ENCODE results near the gene CYP46A1. TPM values are rescaled to one million over a fixed set of nuclear protein-coding genes. Genes with fewer than 3 reads are reported as not detected.

Gene CYP46A1
- total and polyA plus RNA-seq, 12 donors = 0.67 to 5.9 (median 2.1) TPM

GRCh38 chr14:99729991-99730875 lies 46.1 kb downstream of the CYP46A1 start:
- intact Hi-C loops (cut with DNase I) = loop anchor here (2.0 to 5.0 kb wide), 3 partner anchors 62 to 157 kb away; partner anchors contain the start of gene EML1 (in 2 of the 2)
- WGBS, 4 donors = 1 to 5% (median 4%) methylated on average over 15 to 75 of the region's 75 CpGs
- no peaks in the 10 kb centered on the region for H3K36me3 ChIP-seq (replicated peaks in 1 of 2)
- peaks cover 22 to 30% of the 10 kb centered on the region in 2 donors for H3K4me1 ChIP-seq (replicated peaks in 1 of 2)
- DNase-seq = peak in 6 of 7 donors; percentile 70 to 82 (median 78)
- H3K27ac ChIP-seq = peak overlapping the region in 1 of 5 donors; percentile 63
- no peaks in the 10 kb centered on the region for H3K9me3 ChIP-seq (replicated peaks in 1 of 3)
- peak overlapping the region in 1 of 4 donors; percentile 75 for H3K4me3 ChIP-seq
- peaks cover 7% of the 10 kb centered on the region for H3K27me3 ChIP-seq
- TF ChIP-seq POLR2A (IDR thresholded peaks at IDR 0.05) = no peak
- TF ChIP-seq, protein P1, sequence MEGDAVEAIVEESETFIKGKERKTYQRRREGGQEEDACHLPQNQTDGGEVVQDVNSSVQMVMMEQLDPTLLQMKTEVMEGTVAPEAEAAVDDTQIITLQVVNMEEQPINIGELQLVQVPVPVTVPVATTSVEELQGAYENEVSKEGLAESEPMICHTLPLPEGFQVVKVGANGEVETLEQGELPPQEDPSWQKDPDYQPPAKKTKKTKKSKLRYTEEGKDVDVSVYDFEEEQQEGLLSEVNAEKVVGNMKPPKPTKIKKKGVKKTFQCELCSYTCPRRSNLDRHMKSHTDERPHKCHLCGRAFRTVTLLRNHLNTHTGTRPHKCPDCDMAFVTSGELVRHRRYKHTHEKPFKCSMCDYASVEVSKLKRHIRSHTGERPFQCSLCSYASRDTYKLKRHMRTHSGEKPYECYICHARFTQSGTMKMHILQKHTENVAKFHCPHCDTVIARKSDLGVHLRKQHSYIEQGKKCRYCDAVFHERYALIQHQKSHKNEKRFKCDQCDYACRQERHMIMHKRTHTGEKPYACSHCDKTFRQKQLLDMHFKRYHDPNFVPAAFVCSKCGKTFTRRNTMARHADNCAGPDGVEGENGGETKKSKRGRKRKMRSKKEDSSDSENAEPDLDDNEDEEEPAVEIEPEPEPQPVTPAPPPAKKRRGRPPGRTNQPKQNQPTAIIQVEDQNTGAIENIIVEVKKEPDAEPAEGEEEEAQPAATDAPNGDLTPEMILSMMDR (IDR thresholded peaks at IDR 0.05) = peak; percentile 40 to 96 (median 76)

- Histone ChIP-seq H3K27me3 (peaks cover 7% of the 10 kb centered on the region), H3K4me1 (replicated peaks in 1 of 2) (peaks cover 22 to 30% of the 10 kb centered on the region in 2 donors), H3K9me3 (replicated peaks in 1 of 3) (no peaks in the 10 kb centered on the region), H3K27ac (peak overlapping the region in 3 of 5 donors; percentile 41 to 72 (median 54)), H3K36me3 (replicated peaks in 1 of 2) (no peaks in the 10 kb centered on the region), H3K4me3 (no peak overlapping the region)
- TF ChIP-seq, protein P1 (IDR thresholded peaks at IDR 0.05) = no peak
- no peak for TF ChIP-seq POLR2A (IDR thresholded peaks at IDR 0.05)
- intact Hi-C loops (cut with DNase I) = loop anchor here (5.0 kb wide), 1 partner anchor 61 kb away; the partner anchor contains the start of gene EML1 (in 2 of the 2)
- peak in 5 of 7 donors; percentile 13 to 52 (median 17) for DNase-seq
- WGBS, 4 donors = 66 to 80% (median 66%) methylated on average over 8 to 13 of the region's 13 CpGs; no CpG with 5 or more reads in 1 of the 4 donors
Observed at GRCh38 chr14:99730876-99731546, 46.9 kb downstream of the CYP46A1 start.

GRCh38 chr14:99731547-99732435 lies 47.7 kb downstream of the CYP46A1 start:
- TF ChIP-seq, protein P1 (IDR thresholded peaks at IDR 0.05) = peak in 3 of 6 experiments; percentile 16 to 22 (median 22)
- TF ChIP-seq POLR2A (IDR thresholded peaks at IDR 0.05) = peak in 1 of 2 donors; percentile 9
- no peaks in the 10 kb centered on the region for H3K36me3 ChIP-seq (replicated peaks in 1 of 2)
- peak overlapping the region in 3 of 5 donors; percentile 41 to 72 (median 54) for H3K27ac ChIP-seq
- peaks cover 7% of the 10 kb centered on the region for H3K27me3 ChIP-seq
- H3K4me1 ChIP-seq (replicated peaks in 1 of 2) = peaks cover 22 to 31% of the 10 kb centered on the region in 2 donors
- no peaks in the 10 kb centered on the region for H3K9me3 ChIP-seq (replicated peaks in 1 of 3)
- intact Hi-C loops (cut with DNase I) = loop anchor here (5.0 kb wide), 1 partner anchor 61 kb away; the partner anchor contains the start of gene EML1 (in 2 of the 2)
- H3K4me3 ChIP-seq = no peak overlapping the region
- peak; percentile 76 to 89 (median 84) for DNase-seq
- 31 to 54% (median 48%) methylated on average over 3 to 32 of the region's 32 CpGs for WGBS, 4 donors
